HG02970 (cell line): ENCODE measurements around the gene RABL6.
A peak's percentile ranks its signal among the peaks of the same experiment; 100 is the strongest.
"Not testable (repeated sequence)": the region's sequence is repeated elsewhere in the genome, so short reads cannot be mapped to it uniquely, and the experiment has no call there.

ENCODE experiments used
- ATAC-seq: cut with Tn5 transposase; IDR thresholded peaks from one replicate; pipeline ENCODE4 v1.9.1; 2021; ENCODE audit warnings: mild to moderate bottlenecking, moderate library complexity, moderate number of reproducible peaks; ENCODE audit not compliant: unreplicated experiment, low FRiP score

RABL6 gene

DNA sequence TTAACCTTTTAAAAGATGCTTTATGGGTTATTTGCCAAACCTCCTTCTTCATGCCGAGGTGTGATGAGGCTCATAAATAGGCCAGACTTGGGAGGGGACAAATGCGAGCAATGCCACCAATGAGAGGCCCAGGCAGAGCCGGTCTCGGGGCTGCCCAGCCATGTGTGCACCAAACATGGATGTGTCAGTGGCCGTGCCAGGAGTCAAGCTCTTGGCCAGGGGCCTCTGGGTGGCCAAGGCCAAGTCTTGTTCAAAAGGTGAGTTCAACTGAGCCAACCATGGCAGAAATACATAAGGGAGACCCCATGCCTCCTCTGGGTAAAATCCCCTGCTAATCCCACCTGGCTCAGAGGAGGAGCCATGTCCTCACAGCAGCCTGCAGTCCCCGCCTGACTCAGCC is 32.6 kb upstream of the RABL6 start:
- ATAC-seq, result no peak

DNA sequence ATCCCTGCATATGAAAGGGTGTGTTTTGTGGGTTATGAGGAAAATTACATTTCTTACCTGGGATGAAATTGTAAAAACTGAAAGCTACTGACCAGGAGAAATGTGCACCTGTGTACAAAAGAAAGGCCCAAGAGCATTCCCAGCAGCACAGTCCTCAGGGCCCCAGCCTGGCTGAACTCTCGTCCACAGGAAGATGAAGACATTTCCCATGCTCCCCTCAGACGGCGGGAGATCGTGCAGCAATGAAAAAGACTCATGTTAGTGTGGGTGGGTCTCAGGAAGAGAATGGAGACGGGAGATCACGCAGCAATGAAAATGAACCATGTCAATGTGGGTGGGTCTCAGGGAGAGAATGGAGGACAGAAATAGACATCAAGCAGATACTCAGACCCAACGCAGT is 30.8 kb upstream of the RABL6 start:
- no peak for ATAC-seq

DNA sequence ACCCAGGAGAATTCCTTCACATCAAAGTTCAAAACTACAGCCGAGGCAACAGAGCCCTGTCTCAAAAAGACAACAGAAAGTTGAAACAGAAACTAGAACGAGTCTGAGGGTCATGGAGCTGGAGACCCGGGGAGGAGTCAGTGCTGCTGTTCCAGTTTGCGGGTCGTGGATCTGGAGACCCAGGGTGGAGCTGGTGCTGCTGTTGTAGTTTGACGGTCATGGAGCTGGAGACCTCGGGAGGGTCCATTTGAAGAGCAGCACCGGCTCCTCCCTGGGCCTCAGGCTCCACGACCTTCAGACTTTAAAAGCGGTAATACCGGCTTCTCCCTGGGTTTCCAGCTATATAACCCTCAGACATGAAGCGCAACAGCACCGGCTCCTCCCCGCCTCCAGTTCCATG is 30.4 kb upstream of the RABL6 start:
- ATAC-seq, result no peak

DNA sequence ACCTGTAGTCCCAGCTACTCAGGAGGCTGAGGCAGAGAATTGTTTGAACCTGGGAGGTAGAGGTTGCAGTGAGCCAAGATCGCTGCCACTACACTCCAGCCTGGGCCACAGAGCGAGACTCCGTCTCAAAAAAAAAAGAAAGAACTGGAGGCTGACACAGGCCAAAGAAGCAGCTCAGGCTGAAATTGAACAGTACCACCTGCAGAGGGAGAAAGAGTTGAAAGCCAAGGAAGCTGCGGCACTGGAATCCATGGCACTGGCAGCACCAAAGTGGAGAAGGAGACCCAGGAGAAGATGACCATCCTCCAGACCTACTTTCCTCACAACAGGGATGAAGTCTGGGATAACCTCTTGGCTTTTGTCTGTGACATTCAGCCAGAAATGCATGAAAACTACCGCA is 27.9 kb upstream of the RABL6 start:
- ATAC-seq, result no peak

DNA sequence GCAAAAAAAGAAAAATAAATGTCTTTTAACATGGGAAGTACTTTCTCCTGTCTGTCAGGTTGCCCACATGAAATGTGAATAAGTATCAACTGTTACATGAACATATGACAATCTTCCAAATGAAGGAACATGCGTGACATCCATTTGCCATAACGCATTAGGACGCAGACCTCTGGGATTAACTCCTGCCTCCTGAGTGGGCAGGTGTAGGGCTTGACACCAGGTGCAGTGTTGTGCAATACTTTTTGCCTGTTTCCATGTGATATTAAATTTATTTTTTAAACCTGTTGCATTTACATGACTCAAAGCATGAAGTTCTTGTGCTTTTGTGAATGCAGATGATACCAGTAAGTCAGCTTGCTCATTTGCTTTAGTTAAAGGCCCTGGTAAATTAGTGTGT is 25.3 kb upstream of the RABL6 start:
- no peak for ATAC-seq

DNA sequence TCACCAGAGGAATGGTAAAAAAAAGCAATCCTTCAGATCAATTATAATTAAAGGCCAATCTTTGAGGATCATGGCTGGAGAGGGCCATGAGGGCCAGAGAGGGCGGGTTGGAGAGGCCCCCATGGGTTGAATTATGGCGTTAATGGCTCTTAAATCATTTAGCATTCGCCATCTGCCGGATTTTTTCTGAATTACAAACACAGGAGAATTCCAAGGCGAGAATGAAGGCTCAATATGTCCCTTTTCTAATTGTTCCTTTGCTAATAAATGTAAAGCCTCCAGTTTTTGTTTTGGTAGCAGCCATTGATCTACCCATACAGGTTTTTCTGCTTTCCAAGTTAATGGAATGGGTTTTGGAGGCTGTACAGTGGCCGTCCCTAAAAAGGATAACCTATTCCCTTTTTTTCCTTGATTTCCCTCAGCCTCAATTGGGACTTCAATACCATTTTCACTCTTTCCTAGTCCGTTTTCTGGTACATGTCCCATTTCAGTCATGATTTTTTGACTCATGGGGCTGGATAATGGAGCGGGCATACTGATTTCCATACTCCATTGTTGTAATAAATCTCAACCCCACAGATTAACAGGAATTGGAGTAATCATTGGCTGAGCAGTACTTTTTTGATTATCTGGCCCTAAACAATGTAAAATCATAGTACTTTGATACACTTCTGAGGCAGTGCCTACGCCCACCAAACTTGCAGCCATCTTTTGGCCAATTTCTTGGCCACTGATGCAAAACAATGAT is 23.3 kb upstream of the RABL6 start:
- no peak for ATAC-seq

DNA sequence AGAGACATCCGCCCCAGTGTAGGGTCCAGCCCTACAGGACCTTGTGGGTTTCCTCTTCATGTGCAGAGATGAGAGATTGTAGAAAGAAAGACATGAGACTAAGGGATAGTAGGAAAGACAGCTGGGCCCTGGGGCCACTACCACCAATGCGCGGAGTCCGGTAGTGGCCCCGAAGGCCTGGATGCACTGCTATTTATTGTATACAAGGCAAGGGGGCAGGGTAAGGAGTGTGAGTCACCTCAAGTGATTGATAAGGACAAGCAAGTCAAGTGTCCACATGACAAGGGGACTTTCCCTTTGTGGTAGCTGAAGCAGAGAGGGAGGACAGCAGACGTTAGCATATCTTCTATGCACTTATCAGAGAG is 22.8 kb upstream of the RABL6 start:
- no peak for ATAC-seq

DNA sequence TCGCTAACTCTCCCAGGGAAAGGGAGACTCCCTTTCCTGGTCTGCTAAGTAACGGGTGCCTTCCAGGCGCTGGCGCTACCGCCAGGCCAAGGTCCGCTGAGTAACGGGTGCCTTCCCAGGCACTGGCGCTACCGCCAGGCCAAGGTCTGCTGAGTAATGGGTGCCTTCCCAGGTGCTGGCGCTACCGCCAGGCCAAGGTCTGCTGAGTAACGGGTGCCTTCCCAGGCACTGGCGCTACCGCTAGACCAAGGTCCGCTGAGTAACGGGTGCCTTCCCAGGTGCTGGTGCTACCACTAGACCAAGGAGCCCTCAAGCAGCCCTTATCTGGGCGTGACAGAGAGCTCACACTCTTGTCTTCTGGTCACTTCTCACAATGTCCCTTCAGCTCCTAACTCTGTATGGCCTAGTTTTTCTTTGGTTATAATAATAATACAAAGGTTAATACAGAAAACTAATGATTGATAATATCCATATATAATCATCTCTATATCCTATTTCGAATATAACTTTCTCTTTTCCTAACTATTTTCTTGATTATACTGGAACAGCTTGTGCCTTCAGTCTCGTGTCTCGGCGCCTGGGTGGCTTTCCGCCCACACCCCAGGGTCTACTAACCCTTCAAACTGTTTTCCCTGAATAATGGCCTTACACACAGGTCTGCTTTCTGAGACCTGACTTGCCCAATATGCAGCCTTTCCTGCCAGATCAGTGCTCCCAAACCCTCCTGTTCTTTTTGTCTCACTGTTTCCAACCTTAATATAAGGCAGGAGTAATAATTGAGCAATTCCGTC is 22.0 kb upstream of the RABL6 start:
- ATAC-seq, result not testable (repeated sequence)

DNA sequence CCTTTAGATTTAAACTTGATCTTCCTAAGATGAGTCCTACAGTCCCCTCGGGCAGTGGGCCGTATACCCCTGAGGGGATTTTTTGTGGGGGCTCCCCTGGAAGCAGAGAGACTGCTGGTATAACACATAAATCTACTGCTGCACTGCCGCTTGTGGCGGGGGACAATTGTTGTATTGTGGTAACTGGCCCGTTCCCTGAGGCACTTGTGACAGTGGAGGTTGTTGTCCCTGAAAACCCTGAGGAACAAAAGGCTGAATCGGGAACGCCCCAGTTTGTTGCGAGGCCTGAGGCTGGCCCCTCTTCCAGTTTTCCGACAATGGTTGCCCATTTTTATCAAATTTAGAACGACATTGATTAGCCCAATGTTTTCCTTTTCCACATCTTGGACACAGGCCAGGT is 21.3 kb upstream of the RABL6 start:
- ATAC-seq, result no peak

DNA sequence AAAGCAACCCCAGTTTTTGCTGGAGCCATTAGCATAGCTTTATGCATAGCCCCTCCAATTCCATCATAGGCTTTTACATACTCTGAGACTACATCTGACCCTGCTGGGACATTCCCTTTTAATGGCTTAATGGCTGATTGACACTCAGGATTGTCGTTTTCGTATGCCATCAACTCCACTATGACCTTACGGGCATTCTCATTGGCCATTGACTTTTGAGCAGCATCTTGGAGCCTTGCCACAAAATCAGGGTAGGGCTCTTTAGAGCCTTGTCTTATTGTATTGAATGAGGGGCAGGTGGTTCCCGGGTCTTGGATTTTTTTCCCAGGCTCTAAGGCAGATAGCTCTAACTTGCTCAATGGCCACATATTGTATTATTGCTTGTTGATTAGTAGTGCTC is 20.8 kb upstream of the RABL6 start:
- not testable (repeated sequence) for ATAC-seq

DNA sequence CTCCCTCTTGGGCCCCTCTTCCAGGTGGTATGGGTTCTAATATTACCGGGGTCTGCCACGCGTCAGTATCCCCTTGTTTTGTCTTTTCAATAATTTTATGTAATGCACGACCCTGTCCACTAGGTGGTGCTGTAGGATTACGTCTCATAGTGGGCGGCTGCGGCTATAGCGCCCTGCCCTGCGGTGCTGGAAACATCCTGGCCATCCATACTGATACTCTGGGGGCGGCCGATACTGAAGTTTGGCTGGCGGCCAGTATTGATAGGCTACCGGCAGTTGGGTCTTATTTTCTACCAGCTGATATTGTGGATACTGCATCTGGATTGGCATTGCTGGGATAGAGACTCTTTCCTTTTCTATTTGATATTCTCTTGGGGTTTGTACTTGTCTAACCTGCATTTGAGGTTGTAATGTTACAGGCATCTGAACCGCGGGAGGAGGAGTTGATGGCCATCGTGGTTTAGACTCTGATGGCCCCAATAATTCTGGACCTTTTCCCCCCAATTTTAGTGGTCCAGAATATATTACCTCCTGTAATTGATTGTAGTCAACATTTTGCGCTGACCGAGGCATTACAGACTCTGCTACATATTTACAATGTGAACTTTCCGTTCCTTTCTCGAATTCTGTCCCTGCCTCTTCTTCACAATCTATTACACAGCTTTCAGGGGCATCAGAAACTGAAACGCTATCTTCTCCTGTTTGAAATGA is 19.9 kb upstream of the RABL6 start:
- ATAC-seq, result no peak

DNA sequence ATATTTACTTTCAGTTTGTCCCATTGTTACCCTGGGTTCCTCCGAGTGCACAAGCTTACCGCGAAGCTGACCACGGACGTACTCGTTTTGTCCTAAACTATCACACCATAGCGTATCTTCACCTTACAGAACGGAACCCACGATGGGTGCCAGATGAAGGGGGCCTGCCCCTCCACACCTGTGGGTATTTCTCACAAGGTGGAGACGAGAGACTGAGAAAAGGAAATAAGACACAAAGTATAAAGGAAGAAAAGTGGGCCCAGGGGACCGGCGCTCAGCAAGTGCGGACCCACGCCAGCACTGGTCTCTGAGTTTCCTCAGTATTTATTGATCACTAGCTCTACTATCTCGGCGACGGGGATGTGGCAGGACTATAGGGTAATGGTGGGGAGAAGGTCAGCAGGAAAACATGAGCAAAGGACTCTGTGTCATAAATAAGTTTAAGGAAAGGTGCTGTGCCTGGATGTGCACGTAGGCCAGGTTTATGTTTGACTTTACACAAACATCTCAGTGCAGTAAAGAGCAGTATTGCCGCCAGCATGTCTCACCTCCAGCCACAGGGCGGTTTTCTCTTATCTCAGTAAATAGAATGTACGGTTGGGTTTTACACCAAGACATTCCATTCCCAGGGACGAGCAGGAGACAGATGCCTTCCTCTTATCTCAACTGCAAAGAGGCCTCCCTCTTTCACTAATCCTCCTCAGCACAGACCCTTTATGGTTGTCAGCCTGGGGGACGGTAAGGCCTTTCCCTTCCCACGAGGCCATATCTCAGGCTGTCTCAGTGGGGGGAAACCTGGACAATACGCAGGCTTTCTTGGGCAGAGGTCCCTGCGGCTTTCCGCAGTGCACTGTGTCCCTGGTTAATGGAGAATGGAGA is 18.9 kb upstream of the RABL6 start:
- not testable (repeated sequence) for ATAC-seq

DNA sequence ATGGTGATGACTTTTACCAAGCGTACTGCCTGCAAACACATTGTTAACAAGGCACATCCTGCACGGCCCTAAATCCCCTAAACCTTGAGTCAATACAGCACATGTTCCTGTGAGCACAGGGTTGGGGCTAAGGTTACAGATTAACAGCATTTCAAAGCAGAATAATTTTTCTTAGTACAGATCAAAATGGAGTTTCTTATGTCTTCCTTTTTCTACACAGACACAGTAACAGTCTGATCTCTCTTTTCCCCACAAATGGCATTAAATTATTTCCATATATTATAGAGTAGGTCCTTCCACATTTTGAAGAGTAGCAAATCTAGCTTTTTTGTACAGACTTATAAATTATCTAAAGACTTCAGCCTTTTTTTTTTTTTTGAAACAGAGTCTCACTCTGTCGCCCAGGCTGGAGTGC is 18.2 kb upstream of the RABL6 start:
- ATAC-seq, result no peak

DNA sequence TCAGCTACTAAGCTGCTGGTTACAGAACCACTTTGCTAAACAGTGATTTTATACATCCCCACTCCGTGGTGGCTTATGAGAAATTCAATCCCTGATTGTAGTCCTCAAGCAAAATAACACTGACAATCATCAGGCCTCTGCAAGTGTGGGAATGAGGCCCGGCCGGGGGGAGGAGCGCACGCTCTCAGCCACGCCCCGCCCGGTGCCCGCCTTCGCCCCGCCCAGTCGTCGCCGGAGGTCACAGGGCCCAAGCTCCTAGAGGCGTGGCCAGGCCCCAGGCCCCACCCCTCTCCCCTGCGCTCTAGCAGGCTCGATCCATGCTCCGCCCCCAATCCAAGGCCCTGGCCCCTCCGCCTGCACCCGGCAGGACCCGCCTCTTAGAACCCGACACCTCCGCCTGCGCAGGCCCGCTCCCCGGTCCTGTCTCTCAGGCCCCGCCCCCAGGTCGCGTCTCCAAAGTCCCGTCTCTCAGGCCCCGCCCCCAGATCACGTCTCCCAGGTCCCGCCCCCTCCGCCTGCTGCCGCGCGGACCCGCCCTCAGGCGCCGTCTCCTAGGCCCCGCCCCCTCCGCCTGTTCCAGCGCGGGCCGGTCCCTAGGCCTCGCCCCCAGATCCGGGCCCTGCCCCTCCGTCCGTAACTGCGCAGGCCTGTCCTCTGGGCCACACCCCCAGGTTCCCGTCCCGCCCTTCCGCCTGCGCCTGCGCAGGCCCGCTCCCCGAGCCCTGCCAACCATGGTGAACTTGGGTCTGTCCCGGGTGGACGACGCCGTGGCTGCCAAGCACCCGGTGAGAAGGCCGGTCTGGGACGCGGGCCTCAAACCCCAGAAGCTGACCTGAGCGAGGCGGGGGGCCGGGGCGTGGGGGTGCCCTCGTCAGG is 16.9 kb upstream of the RABL6 start, which contains the start of gene TMEM141:
TMEM141 (plus strand) TSS at position 705 of the 876 bp plus-strand sequence; CDS start at position 732, 27 bp downstream.
- ATAC-seq, result peak; percentile 89

DNA sequence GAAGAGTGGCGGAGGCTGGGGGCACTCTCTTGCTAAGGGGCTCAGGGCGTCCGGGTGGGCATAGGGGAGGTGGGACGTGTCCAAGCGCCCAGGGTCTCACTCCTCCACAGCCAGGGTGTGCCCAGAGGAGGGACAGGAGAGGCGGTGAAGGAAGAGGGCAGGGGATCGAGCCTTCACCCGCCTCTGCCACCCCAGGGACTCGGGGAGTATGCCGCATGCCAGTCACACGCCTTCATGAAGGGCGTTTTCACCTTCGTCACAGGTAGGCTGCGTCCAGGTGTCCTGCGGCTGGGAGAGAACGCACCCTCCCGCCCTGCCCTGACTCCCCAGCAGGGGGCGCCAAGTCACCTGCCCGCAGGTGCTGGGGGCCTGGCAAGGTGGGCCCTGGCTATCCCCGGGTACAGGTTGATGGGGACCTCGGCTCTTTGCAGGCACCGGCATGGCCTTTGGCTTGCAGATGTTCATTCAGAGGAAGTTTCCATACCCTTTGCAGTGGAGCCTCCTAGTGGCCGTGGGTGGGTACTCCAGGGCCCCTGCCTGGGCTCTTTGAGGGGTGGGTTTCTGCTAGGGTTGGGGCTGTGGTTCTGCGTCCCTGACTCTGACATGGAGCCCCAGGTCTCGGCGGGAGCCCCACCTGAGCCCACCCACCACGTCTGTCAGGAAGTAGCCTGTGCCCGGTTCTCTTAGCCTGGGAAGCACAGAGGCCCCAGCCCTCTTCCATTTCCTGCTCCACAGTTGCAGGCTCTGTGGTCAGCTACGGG is 16.1 kb upstream of the RABL6 start:
- peak; percentile 4 for ATAC-seq

DNA sequence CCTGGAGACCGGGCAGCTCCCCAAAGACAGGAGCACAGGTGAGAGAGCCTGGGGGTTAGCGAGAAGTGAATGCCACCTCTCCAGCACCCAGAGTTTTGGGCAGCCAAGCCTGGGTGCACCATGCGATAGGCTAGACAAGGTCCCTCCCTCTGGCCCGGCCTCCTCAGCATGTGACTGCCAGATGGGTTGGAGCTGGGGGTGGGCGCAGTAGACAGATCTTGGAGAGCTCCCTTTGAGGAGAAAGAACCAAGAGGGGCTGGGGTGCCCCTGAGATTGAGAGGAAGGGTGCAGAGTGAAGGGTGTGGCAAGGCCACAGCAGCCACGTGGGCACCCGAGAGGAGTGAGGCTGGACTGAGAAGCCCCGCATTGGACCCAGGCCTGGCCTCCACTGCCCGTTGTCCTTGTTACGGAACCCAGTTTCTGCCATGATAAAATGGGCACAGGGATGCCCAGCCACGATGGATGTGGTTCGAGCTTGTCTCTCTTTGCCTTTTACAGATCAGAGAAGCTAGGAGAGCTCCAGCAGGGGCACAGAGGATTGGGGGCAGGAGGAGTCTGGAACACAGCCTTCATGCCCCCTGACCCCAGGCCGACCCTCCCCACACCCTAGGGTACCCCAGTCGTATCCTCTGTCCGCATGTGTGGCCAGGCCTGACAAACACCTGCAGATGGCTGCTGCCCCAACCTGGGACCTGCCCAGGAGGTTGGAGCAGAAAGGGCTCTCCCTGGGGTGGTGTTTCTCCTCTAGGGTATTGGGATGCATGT is 15.2 kb upstream of the RABL6 start:
- no peak for ATAC-seq

DNA sequence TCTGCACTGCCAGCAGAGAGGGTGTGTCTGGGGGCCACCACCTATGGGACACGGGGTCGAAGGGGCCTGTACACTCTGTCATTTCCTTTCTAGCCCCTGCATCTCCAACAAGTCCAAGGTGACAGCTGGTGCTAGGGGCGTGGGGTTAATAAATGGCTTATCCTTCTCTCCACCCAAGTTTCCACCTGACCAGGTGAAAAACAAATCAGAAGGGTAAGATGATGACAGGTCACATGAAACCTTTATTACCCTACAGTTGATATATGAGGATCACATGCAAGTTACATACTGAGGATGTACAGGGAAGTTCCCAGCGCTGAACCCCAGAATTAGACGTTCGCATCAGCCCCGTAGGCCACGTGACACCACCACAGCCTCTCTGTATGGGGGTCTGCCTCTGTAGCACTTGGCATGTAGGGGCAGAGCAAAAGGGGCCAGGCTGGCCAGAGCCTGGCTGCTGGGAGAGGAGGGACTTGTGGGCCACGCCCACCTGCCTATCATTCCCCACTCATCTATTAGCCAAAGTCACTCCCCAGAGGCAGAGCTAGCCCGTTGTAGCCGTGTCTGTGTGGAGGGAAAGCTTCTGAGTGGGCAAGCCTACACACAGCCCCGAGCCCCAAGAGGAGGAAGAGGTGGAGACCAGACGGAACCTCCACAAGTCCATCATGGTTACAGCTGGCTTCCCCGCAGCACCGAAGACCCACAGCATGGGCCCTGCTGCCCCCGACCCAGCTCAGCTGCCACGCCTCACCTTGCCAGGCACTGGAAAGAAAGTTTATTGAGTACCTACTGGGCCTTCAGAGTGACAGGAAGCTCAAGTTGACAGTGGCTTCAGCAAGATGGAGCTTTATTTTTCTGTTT is 14.4 kb upstream of the RABL6 start:
- ATAC-seq, result no peak
